Measurements from ENCODE around the gene CORO1C.
A peak's percentile ranks its signal among the peaks of the same experiment; 100 is the strongest.
"Not testable (repeated sequence)": the region's sequence is repeated elsewhere in the genome, so short reads cannot be mapped to it uniquely, and the experiment has no call there.

Gene CORO1C

GRCh38 chr12:108637222-108637971, 93.9 kb downstream of the CORO1C start:
- peak overlapping the region; percentile 74 for H3K4me3 ChIP-seq (ENCODE audit: low read depth, low read length)
- TF ChIP-seq CTCF (IDR thresholded peaks at IDR 0.05; ENCODE audit: insufficient read depth, low read depth, low read length, missing control alignments), result no peak
- DNase-seq (ENCODE audit: low read depth), result no peak

- peak overlapping the region; percentile 74 for H3K4me3 ChIP-seq (ENCODE audit: low read depth, low read length)
- no peak for TF ChIP-seq CTCF (IDR thresholded peaks at IDR 0.05; ENCODE audit: insufficient read depth, low read depth, low read length, missing control alignments)
- no peak for DNase-seq (ENCODE audit: low read depth)
Observed at GRCh38 chr12:108635997-108636808, 95.1 kb downstream of the CORO1C start.

DNA sequence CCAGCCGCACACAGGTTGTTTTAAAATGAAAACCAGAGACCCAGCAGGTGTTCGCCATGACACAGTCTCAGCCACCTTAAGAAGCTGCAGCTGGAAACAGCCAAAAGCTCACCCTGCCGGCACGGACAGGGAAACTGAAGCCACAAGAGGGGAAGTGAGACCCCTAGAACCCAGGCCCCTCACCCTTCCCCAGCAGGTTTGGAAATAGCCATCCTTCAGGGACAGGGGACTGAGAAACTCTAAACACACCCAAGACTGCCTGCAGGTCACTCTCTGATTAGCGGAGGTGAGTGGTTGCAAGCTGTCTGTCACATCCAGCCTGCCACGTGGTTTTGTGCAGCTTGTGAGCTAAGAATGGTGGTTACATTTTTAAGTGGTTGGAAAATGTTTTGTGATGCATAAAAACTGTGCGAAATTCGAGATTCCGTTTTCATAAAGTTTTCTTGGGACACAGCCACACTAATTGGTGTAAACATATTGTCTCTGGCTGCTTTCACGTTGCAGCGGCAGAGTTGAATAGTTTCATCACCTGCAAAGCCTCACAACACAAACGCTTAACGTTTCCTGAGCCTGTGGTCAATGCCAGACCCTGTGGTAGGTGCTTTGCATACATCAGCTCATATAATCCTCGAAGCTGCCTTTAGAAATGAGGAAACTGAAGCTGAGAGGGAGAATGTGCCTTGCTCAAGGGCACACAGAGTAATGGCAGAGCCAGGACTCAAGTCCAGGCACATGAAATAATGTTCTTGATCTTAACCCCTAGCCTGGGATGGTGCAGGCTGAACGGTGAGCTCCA, 95.9 kb downstream of the CORO1C start:
- peak overlapping the region; percentile 74 for H3K4me3 ChIP-seq (ENCODE audit: low read depth, low read length)
- DNase-seq (ENCODE audit: low read depth), result peak; percentile 98
- no peak for TF ChIP-seq CTCF (IDR thresholded peaks at IDR 0.05; ENCODE audit: insufficient read depth, low read depth, low read length, missing control alignments)

GRCh38 chr12:108634341-108634751, 97.0 kb downstream of the CORO1C start:
- no peak for TF ChIP-seq CTCF (IDR thresholded peaks at IDR 0.05; ENCODE audit: insufficient read depth, low read depth, low read length, missing control alignments)
- peak overlapping the region; percentile 74 for H3K4me3 ChIP-seq (ENCODE audit: low read depth, low read length)
- DNase-seq (ENCODE audit: low read depth), result peak; percentile 75

DNA sequence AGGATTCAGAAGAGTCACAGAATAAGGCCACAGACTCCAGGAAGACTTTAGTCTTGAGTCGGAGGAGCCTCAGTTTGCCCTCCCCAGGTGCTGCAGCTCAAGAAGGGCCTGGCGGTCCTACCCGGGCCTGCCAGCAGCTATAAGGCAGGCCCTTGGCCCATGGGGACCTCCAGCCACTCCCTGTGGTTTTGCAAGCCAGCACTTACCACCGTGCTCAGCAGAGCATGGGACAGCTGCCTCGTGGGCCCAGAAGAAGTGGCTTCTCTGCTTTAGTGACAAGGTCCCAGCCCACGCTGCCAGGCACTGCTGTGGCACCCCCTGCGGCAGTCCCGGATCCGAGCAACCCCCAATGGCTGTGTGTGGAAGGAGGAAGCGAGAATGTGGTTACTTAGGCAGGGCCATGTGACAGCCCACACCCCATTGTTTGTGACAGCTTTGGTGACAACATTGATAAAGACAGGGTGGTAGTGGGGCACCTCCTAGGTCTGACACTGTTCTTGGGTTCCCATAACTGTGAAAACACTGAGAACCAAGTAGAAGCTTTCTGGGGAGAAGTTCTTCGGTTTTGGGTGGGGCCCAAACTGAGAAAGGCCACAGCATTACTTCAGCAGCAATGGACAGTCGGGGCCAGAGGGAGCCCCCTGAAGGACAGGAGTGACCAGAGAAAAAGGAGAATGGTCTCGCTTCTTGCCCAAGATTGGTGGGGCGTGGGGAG, 97.6 kb downstream of the CORO1C start, which contains the start of gene SELPLG:
Gene SELPLG (minus strand): TSS at position 361 of the 715 bp plus-strand sequence. CDS start 9,587 bp downstream, outside the sequence.
- peak within 1 kb of the TSS; percentile 74 for H3K4me3 ChIP-seq (ENCODE audit: low read depth, low read length)
- peak; percentile 39 for TF ChIP-seq CTCF (IDR thresholded peaks at IDR 0.05; ENCODE audit: insufficient read depth, low read depth, low read length, missing control alignments)
- peak; percentile 98 for DNase-seq (ENCODE audit: low read depth)

DNA sequence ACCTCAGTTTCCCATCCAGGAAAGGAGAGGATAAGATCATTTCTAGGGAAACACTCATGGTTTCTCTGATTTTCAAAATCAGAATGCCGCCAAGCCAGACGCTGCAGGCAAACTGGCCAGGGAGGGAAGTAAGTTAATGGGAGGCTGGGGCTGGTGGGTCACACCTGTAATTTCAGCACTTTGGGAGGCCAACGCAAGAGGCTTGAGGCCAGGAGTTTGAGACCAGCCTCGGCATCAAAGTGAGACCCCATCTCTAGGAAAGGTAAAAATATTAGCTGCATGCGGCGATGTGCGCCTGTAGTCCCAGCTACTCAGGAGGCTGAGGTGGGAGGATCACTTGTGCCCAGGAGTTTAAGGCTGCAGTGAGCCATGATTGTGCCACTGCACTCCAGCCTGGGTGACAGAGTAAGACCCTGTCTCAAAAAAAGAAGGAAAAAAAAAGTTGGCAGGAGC, 98.2 kb downstream of the CORO1C start:
- peak overlapping the region; percentile 74 for H3K4me3 ChIP-seq (ENCODE audit: low read depth, low read length)

GRCh38 chr12:108631261-108631660, 100.1 kb downstream of the CORO1C start:
- H3K4me3 ChIP-seq (ENCODE audit: low read depth, low read length), result peak overlapping the region; percentile 74
- DNase-seq (ENCODE audit: low read depth), result not testable (repeated sequence)

More for the DNA sequence above, 98.2 kb downstream of the CORO1C start:
- no peak for TF ChIP-seq CTCF (IDR thresholded peaks at IDR 0.05; ENCODE audit: insufficient read depth, low read depth, low read length, missing control alignments)
- DNase-seq (ENCODE audit: low read depth), result no peak

Measured in GM12865 (cell line).